Heart right ventricle (tissue), 16 donors: Measurements from ENCODE around the gene L3MBTL2. TPM values are rescaled to one million over a fixed set of nuclear protein-coding genes. Genes with fewer than 3 reads are reported as not detected.
A peak's percentile ranks its signal among the peaks of the same experiment; 100 is the strongest.

ENCODE experiments used
- ATAC-seq, 8 donors: fragments of 200-7000 bp; cut with Tn5 transposase; one replicate each; pipeline ENCODE4 v1.9.1; 2020; ENCODE audit warnings: mild to moderate bottlenecking in 8 of 8, moderate library complexity in 8 of 8, moderate number of reproducible peaks in 1 of 8
- DNase-seq, 2 donors: peaks; one replicate each; pipeline ENCODE4 v3.0.0-alpha.2; 2020
- H3K27ac ChIP-seq, 10 donors: fragments of 200-600 bp; sonication (generic) in 2 of 10; one replicate each; pipeline versions ENCODE4 v1.5.0 to v1.8.0; 2020 to 2022; ENCODE audit warnings: mild to moderate bottlenecking in 3 of 10
- H3K27me3 ChIP-seq, 7 donors: fragments of 200-600 bp; one replicate each; pipeline ENCODE4 v1.8.0; 2021 to 2022; ENCODE audit warnings: mild to moderate bottlenecking in 2 of 7
- H3K36me3 ChIP-seq, 9 donors: fragments of 200-600 bp; sonication (generic) in 1 of 9; one replicate each; pipeline versions ENCODE4 v1.5.0 to v1.8.0; 2020 to 2022; ENCODE audit warnings: mild to moderate bottlenecking in 2 of 9
- H3K4me1 ChIP-seq, 9 donors: fragments of 200-600 bp; sonication (generic) in 1 of 9; one replicate each; pipeline versions ENCODE4 v1.5.0 to v1.8.0; 2020 to 2022; ENCODE audit warnings: mild to moderate bottlenecking in 4 of 9
- H3K4me3 ChIP-seq, 10 donors: fragments of 200-600 bp; sonication (generic) in 2 of 10; one replicate each; pipeline versions ENCODE4 v1.5.0 to v1.8.0; 2020 to 2022; ENCODE audit warnings: mild to moderate bottlenecking in 7 of 10, moderate library complexity in 2 of 10
- H3K9me3 ChIP-seq, 11 donors: fragments of 200-600 bp in 10 of 11; sonication (generic) in 2 of 11; one replicate each; pipeline versions ENCODE4 v1.5.0 to v1.8.0; 2013 to 2022; ENCODE audit warnings: mild to moderate bottlenecking in 2 of 11, control low read depth in 1 of 11, moderate library complexity in 1 of 11
- CTCF ChIP-seq, 9 donors: fragments of 200-600 bp; sonication (generic) in 2 of 9; IDR thresholded peaks; one replicate each; pipeline versions ENCODE4 v1.5.0 to v1.8.0; 2021 to 2022; ENCODE audit warnings: antibody characterized with exemption in 9 of 9, mild to moderate bottlenecking in 5 of 9, moderate library complexity in 1 of 9
- WGBS, 2 donors: extraction: QIAGEN DNeasy Blood & Tissue Kit; methylation state at CpG; one replicate each; pipeline ENCODE4 v1.1.7; 2013; ENCODE audit warnings: inconsistent platforms in 1 of 2; 5-methylcytosine and 5-hydroxymethylcytosine counted together
- intact Hi-C, 10 donors: fragments of 100-400 bp; cut with DNase I; formaldehyde crosslinking; loops; one replicate each; pipeline versions ENCODE4 v1.11.1 to v1.14.2; 2022
- polyA plus RNA-seq, 2 donors: library from polyadenylated mRNA; stranded (reverse); fragments of 200-250 nt; gene quantifications; one replicate each; pipeline ENCODE4 v1.2.3, GENCODE V29; 2013
- total RNA-seq, 10 donors: library from RNA; stranded (reverse); fragmentation: NEBNext Ultra II Directional in 3 of 10; extraction: Animal tissue kit (Norgen Biotek cat#: 25700) in 3 of 10; gene quantifications; one replicate each; pipeline versions ENCODE4 v1.2.1 to v1.2.4, GENCODE V29; 2021 to 2023
- donor health status: Arrhythmogenic right ventricular cardiomyopathy.
- donor health status: ischemic (EF 13 %, LVEDD 7.1; RV severe dilation, severe dysfunction).
- donor health status: healthy with polysubstance abuse.
- donor health status: DM: no; HTN: yes; CAD: no.
- donor health status: DM: no; HTN: no; CAD: no.
- donor health status: ischemic (EF 25% LVEDD 6.9; RV normal size, moderate dysfunction).
- donor health status: ischemic (EF 25% LVEDD 5.7; RV mildly dilated, moderate dysfunction).
- donor health status: healthy.
- donor health status: DM: yes; HTN: yes; CAD: no.
- donor health status: Ischemic cardiomyopathy.
- donor health status: ischemic (EF 35%, LVEDD 5.7; RV mildly dilated, moderate dysfunction).
- donor health status: nonischemic (EF 11% LVEDD 7.7; RV severe dilation, severe dysfunction).
- donor health status: DM: yes; HTN: yes; CAD: no.
- donor health status: PGD.
- donor health status: ischemic (EF 29% LVEDD 5.4; RV normal size, mild dysfunction).
- donor health status: nonischemic (EF 23%, LVEDD 6.1; RV moderate dilation, normal function).

L3MBTL2 gene
- total and polyA plus RNA-seq, 12 donors, result 10.0 to 18.5 (median 15.1) TPM

GRCh38 chr22:41242396-41243117 is 37.4 kb downstream of the L3MBTL2 start:
- ATAC-seq (no peak), DNase-seq (no peak)
- TF ChIP-seq CTCF (IDR thresholded peaks at IDR 0.05), result no peak
- Histone ChIP-seq H3K27me3 (no peaks in the 10 kb centered on the region), H3K4me3 (no peak overlapping the region), H3K4me1 (peaks cover 0 to 12% (median 3%) of the 10 kb centered on the region in 9 donors), H3K27ac (peak overlapping the region in 3 of 10 donors; percentile 4 to 25 (median 14)), H3K9me3 (no peaks in the 10 kb centered on the region), H3K36me3 (peaks cover 0 to 27% (median 0%) of the 10 kb centered on the region in 9 donors)
- intact Hi-C loops, result loop anchor here in 1 of 10 donors (10.0 kb wide), 1 partner anchor 62 kb away; the partner anchor contains the start of gene ZC3H7B
- WGBS, 2 donors, result 85 to 94% methylated on average over 18 of the region's 18 CpGs

GRCh38 chr22:41243361-41243760 is 38.2 kb downstream of the L3MBTL2 start:
- intact Hi-C loops, result loop anchor here in 1 of 10 donors (10.0 kb wide), 1 partner anchor 61 kb away; the partner anchor contains the start of gene ZC3H7B
- 46 to 73% methylated on average over 6 of the region's 6 CpGs for WGBS, 2 donors
- TF ChIP-seq CTCF (IDR thresholded peaks at IDR 0.05), result no peak
- Histone ChIP-seq H3K36me3 (peaks cover 0 to 35% (median 0%) of the 10 kb centered on the region in 9 donors), H3K4me1 (peaks cover 0 to 13% (median 2%) of the 10 kb centered on the region in 9 donors), H3K27ac (peak overlapping the region in 4 of 10 donors; percentile 4 to 36 (median 20)), H3K9me3 (no peaks in the 10 kb centered on the region), H3K27me3 (no peaks in the 10 kb centered on the region), H3K4me3 (no peak overlapping the region)
- DNase-seq, result no peak
- ATAC-seq, result no peak

GRCh38 chr22:41245917-41246499 is 40.9 kb downstream of the L3MBTL2 start:
- intact Hi-C loops, result loop anchor here in 1 of 10 donors (10.0 kb wide), 1 partner anchor 59 kb away; the partner anchor contains the start of gene ZC3H7B
- no peak overlapping the region for H3K27ac ChIP-seq
- ATAC-seq (no peak), DNase-seq (no peak)
- H3K4me3 ChIP-seq, result no peak overlapping the region
- H3K27me3 ChIP-seq, result no peaks in the 10 kb centered on the region
- peaks cover 0 to 61% (median 24%) of the 10 kb centered on the region in 9 donors for H3K36me3 ChIP-seq
- TF ChIP-seq CTCF (IDR thresholded peaks at IDR 0.05), result peak in 1 of 9 donors; percentile 7
- peaks cover 0 to 16% (median 7%) of the 10 kb centered on the region in 9 donors for H3K4me1 ChIP-seq
- H3K9me3 ChIP-seq, result no peaks in the 10 kb centered on the region
- 75 to 84% methylated on average over 21 of the region's 21 CpGs for whole genome bisulfite sequencing, 2 donors

- H3K27me3 ChIP-seq, result no peaks in the 10 kb centered on the region
- peaks cover 0 to 16% (median 7%) of the 10 kb centered on the region in 9 donors for H3K4me1 ChIP-seq
- intact Hi-C loops, result loop anchor here in 1 of 10 donors (10.0 kb wide), 1 partner anchor 57 kb away; the partner anchor contains the start of gene ZC3H7B
- DNase-seq (peak; percentile 61 to 72), ATAC-seq (peak; percentile 70 to 89 (median 78))
- H3K36me3 ChIP-seq, result peaks cover 0 to 78% (median 33%) of the 10 kb centered on the region in 9 donors
- TF ChIP-seq CTCF (IDR thresholded peaks at IDR 0.05), result no peak
- H3K9me3 ChIP-seq, result no peaks in the 10 kb centered on the region
- 64 to 67% methylated on average over 7 of the region's 7 CpGs for WGBS, 2 donors
- no peak overlapping the region for H3K4me3 ChIP-seq
- H3K27ac ChIP-seq, result peak overlapping the region in 8 of 10 donors; percentile 59 to 78 (median 74)
Measured at GRCh38 chr22:41247703-41248102, 42.6 kb downstream of the L3MBTL2 start.
